Fibroblast of skin of abdomen (primary cell): ENCODE results near the gene ZNF273.

Experiments used
- DNase-seq: peaks from one replicate; pipeline ENCODE4 v3.0.0-alpha.2; 2013

Gene ZNF273

DNA sequence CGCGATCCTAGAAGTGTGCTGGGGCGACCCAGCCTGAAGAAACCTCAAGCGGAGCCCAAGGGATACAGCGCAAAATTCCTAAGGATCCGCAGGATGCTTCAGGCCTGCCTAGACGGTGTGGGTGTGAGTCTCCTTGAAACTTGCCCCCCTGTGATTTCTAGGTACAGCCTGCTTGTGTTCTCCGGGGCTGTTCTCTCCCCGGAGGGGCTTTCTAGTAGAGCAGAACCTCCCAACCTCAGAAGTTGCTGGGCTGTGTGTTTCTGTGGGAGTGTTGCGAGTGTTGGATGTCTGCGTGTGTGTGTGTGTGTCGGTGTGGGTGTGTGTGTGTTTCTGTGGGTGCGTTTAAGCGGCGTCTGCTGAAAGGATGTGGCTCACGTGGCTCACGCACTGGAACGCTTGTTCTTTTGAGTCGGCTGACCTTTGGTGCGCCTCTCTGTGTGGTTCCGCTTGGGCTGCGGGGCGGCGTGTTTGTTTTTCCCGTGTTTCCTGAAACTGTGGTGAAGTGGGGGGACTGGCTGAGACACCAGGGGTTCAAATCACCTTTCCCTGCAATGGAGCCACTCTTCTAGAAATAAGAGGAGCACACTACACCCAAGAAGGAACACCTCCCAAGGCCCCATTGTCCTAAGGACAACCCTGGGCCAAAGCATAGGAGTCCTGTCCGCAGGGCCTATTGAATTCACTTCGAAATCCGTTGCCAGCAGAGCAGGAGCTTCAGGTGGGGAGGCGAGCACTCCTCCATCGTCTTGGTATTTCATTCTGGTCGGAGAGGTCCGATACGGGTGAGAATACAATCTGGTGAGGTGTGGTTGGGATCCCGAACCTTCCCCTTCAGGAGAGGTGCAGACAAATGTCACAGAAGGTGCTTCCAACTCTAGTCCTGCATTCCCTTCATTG lies 25.1 kb upstream of the ZNF273 start:
- DNase-seq = no peak

DNA sequence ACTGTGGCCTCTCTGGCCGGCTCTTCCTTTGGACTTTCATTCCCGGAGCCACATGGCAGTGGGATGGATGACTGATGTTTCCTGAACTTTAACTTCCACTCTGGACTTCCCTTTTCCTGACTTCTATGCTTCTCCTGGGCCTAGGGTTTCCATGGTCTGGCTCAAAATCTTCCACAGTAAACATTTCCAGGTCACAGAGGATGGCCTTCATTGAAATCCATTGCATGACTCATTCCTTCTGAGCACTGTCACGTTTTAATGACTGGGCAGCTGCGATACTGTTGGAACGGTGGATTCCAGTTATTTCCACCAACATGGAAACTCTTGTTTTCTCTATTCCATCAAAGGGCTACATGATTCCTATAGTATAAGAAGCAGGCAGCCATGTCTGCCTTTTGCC lies 24.4 kb upstream of the ZNF273 start:
- no peak for DNase-seq

DNA sequence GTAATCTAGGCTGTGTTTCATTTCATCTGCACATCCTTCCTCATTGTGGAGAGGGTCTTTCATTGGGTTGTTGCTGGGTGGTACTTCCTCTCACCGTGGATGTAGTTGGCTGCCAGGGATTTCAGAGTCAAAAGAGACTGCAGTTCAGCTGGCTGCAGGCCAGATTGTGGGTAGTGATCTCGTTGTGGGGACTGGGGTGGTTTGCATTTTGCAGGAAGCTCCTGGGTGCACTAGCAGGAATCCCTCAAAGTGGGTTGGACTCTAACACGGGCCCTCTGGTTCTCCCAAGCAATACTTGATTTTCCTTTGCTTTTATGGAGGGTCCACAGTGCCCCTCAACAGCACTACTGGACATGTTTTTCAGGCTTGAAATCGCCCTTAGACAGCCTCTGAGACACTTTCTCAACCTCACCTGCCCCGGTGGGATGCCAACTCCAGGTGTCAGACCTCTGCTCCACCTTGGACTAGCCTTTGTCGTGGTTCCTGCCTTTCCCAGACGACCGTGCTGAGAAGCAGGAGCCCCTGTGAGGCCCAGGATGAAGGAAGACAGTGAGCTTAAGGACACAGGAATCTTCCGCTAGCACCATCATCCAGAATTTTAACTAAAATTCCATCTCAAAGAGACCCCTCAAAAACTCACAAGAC lies 23.9 kb upstream of the ZNF273 start:
- no peak for DNase-seq

DNA sequence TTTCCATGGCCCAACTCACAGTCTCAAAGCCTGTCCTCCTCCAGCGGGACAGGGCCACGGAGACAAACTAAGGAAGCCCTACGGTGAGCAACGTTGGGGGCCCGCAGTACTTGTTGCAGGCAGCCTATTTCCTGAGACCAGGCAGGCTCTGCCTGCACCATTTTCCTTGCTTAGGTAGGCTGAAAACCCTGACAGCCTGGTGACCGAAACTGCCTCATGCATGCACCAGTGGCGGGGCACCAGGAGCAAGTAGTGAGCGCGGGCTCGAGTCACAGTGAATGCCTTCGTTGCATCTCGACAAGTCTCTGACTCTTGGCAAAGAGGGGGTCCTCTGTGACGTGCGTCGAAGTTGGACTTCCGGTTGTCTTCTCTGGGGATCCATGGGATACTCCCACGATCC lies 23.3 kb upstream of the ZNF273 start:
- DNase-seq = no peak

GRCh38 chr7:64880322-64881297 lies 22.5 kb upstream of the ZNF273 start:
- no peak for DNase-seq

GRCh38 chr7:64881461-64882287 lies 21.4 kb upstream of the ZNF273 start:
- DNase-seq = no peak

GRCh38 chr7:64882341-64883112 lies 20.5 kb upstream of the ZNF273 start:
- DNase-seq = no peak

DNA sequence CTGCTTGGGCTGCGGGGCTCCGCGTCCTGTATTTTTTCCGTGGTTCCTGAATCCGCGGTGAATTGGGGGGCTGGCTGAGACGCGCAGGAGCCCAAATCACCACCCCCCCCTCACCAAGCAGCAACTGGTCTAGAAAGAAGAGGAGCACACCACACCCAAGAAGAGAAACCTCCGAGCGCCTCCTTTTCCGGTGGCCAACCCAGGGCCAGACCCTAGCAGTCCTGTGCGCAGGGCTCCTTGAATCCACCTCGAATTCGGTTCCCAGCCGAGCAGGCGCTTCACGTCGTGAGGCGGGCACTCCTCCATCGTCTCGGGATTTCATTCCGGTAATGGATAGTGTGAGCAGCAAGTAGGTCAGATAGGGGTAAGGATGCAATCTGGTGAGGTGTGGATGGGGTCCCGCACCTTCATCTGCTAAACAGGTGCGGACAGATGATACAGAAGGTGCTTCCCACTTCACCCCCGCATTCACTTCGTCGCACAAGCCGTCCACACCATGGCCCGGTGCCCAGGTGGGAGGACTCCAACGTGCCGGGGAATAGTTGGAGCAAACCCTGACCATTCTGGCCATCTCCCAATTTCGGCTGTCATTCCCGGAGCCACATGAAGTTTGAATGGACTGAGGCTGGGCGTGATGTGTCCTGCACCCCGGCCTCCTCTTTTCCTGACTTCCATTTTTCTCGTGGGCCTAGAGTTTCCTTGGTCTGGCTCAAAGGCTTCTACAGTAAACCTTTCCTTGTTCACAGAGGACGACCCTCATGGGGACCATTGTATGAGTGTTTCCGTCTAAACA lies 19.8 kb upstream of the ZNF273 start:
- no peak for DNase-seq

- no peak for DNase-seq
Measured at GRCh38 chr7:64884085-64884912, 18.8 kb upstream of the ZNF273 start.

DNA sequence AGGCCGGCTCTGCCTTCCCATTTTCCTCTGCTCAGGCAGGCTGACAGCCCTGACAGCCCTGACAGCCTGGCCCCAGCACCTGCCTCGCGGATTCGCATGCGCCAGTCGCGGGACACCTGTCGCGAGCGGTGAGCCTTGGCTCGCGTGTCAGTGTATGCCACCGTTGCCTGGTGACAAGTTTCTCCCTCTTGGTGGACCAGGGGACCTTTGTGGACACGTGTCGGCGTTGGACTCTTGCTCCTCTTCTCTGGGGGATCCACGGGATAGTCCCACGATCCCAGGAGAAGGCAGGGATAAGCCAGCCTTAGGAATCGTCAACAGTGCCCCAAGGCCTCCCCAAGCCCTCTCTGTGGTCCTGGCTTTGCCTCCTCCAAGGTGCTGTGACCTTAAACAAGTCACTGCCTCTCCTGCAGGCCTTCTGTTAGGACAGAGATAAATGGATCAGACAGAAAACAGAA lies 18.1 kb upstream of the ZNF273 start:
- DNase-seq = no peak

GRCh38 chr7:64885520-64886240 lies 17.4 kb upstream of the ZNF273 start:
- DNase-seq = no peak

DNA sequence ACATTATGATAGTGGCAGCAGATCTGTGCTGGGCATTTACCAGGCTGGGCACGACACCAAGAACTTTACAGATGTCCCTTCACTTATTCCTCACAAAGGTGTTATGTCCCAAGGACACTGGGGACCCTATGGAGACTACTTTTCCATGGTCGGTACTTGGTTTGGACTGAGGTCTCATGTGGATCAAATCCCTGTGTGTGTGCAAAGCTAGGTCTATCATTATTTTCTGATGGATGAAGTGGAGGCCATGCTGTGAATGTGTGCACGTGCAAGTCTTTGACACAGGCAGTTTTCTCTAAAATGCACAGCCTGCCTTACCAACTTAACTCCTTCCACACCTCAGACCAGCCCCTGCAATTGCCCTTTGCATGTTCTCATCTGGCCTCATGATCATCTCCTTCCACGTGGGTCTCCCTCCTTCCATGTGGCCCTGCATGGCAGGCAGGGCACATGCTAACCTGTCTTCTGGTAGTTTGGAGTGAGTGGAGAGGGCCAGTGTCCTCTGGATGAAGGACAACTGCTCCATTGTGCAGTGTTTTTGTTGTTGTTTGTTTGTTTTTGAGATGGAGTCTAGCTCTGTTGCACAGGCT lies 16.0 kb upstream of the ZNF273 start:
- DNase-seq = no peak

- DNase-seq = no peak
Measured at GRCh38 chr7:64887756-64888508, 15.1 kb upstream of the ZNF273 start.

- no peak for DNase-seq
Measured at GRCh38 chr7:64888561-64888900, 14.5 kb upstream of the ZNF273 start.

- DNase-seq = no peak
Measured at GRCh38 chr7:64888901-64889685, 14.0 kb upstream of the ZNF273 start.

- no peak for DNase-seq
Measured at GRCh38 chr7:64889686-64890162, 13.3 kb upstream of the ZNF273 start.
